Uterus (tissue), 2 donors: ENCODE results near the gene TPH2.

ENCODE experiments used
- POLR2A ChIP-seq, 2 donors: fragments of 450-650 bp; IDR thresholded peaks; one replicate each; pipeline ENCODE4 v1.6.1; 2016; ENCODE audit warnings: antibody characterized with exemption in 2 of 2, mild to moderate bottlenecking in 1 of 2, moderate library complexity in 1 of 2
- TF ChIP-seq, protein P1 (sequence below), 4 experiments: fragments of 200-600 bp in 2 of 4; fragments of 450-650 bp in 2 of 4; sonication (generic) in 2 of 4; IDR thresholded peaks; one replicate each; pipeline ENCODE4 v1.5.1; 2016 to 2019; ENCODE audit warnings: antibody characterized with exemption in 4 of 4, mild to moderate bottlenecking in 2 of 4, moderate library complexity in 1 of 4

DNA sequence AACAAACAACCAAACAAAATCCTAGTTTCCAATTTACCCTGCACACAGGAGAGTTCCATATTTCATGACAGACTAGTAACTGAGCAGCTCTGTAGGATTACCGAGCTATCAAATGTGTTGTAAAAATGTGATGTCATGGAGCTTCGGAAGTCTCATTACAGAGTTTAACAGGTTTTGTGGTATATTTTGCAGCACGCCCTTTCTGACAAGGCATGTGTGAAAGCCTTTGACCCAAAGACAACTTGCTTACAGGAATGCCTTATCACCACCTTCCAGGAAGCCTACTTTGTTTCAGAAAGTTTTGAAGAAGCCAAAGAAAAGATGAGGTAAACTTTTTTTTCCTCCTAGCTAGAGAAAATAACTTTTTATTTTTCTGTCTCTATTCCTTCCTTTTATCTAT is 92.4 kb downstream of the TPH2 start:
- TF ChIP-seq, protein P1, sequence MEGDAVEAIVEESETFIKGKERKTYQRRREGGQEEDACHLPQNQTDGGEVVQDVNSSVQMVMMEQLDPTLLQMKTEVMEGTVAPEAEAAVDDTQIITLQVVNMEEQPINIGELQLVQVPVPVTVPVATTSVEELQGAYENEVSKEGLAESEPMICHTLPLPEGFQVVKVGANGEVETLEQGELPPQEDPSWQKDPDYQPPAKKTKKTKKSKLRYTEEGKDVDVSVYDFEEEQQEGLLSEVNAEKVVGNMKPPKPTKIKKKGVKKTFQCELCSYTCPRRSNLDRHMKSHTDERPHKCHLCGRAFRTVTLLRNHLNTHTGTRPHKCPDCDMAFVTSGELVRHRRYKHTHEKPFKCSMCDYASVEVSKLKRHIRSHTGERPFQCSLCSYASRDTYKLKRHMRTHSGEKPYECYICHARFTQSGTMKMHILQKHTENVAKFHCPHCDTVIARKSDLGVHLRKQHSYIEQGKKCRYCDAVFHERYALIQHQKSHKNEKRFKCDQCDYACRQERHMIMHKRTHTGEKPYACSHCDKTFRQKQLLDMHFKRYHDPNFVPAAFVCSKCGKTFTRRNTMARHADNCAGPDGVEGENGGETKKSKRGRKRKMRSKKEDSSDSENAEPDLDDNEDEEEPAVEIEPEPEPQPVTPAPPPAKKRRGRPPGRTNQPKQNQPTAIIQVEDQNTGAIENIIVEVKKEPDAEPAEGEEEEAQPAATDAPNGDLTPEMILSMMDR (IDR thresholded peaks at IDR 0.05): no peak
- no peak for TF ChIP-seq POLR2A (IDR thresholded peaks at IDR 0.05)
